IPS-NIHi7 (cell line): ENCODE data around the gene MMP15.
"Not testable (repeated sequence)": the region's sequence is repeated elsewhere in the genome, so short reads cannot be mapped to it uniquely, and the experiment has no call there.

Experiments used
- DNase-seq: peaks from one replicate; pipeline ENCODE4 v3.0.0; 2012; ENCODE audit warnings: mixed read lengths; ENCODE audit errors: extremely low spot score

MMP15 gene

DNA sequence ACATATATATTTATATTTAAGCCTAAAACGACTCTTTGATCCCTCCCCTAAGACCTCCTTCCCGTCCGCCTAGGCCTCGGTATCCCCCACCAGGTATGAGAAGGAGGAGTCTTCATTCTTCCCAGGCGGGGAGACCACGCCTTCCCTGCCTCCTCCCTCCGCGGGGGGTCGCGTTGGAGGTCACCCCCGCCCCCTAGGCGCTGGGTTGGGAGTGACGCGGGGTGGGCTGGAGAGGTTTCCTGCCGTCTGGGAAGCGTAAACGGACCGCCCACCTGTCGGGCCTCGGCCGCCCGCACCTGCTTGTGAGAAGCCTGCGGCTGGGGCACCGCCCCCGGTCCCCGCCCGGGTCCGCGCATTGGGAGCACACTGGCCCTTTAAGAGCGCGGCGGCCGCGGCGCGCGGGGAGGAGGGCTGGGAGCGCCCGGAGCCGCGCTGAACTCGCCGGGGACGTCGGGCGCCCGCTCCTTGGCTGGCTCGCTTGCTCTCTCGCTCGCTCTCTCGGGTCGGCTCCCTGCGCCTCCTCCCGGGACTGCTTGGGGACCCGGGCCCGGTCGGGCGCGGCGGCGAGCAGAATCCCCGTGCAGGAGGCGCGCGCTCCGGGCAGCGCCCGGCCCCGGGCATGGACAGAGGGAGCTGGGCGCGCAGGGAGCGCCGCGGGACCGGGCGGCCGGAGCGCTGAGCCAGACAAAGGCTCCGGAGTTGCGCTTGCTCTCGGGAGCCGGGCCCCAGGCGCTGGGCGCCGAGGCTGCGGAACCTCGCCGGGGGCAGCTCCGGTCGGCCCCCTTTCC lies at the start of gene MMP15:
Gene MMP15, plus strand, starts transcription at position 404 of the 788 bp plus-strand sequence. CDS start 597 bp downstream, outside the sequence.
- peak; percentile 89 for DNase-seq

DNA sequence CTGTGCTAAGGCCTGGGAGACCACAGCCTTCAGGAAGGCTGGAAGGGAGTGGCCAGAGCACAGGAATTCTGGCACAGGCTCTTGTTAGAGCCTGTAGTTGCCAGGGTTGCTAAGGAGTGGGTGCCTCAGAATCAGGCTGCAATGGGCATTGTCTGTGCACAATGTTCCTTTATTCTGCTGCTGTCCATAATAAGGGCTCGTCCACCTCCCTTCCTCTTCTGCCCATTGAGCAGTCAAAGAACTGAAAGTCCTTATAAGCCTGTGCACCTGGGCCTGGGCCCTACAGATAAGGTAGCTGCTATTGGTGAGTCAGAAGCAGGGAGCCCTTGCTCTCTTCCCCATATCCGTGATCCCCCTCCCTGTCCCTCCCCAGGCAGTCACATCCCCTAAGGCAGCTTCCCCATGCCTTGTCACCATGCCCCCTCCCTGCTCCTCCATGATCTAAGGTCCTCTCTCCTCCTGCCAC lies 49.2 kb upstream of the MMP15 start:
- DNase-seq: no peak

DNA sequence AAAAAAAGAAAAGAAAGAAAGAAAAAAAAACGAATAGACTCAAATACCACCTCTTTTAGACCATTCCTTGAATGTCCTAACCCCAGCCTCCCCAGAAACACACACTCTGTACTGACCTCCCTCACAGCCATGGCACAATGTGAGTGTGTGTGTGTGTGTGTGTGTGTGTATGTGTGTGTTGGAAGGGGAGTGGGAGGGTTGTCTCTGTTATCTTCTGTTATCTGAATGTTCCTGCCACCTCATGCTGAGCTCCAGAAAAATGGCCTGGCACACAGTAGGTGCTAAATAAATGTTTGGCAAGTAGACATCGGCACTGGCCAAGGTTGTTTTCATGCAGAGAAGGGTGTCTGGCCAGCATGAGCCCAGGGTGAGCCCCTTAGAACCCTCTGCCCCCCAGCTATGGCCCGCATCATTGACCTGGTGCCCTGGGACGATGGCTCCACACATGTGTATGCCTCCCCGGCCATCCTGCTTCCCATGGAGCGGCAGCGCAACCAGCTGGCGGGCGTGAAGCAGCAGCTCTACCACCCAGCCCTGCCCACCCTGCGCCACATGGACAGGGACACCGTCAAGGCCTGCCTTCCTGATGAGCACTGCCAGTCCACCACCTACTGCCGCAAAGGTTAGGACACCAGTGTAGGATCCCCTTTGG lies 48.0 kb upstream of the MMP15 start:
- peak; percentile 63 for DNase-seq

- not testable (repeated sequence) for DNase-seq
These were observed 47.5 kb upstream of the MMP15 start for GRCh38 chr16:57978070-57978465.

- DNase-seq: no peak
These were observed 46.5 kb upstream of the MMP15 start for GRCh38 chr16:57979006-57979585.

GRCh38 chr16:57981636-57982035 lies 43.9 kb upstream of the MMP15 start:
- no peak for DNase-seq

GRCh38 chr16:57982385-57982784 lies 43.2 kb upstream of the MMP15 start:
- no peak for DNase-seq

DNA sequence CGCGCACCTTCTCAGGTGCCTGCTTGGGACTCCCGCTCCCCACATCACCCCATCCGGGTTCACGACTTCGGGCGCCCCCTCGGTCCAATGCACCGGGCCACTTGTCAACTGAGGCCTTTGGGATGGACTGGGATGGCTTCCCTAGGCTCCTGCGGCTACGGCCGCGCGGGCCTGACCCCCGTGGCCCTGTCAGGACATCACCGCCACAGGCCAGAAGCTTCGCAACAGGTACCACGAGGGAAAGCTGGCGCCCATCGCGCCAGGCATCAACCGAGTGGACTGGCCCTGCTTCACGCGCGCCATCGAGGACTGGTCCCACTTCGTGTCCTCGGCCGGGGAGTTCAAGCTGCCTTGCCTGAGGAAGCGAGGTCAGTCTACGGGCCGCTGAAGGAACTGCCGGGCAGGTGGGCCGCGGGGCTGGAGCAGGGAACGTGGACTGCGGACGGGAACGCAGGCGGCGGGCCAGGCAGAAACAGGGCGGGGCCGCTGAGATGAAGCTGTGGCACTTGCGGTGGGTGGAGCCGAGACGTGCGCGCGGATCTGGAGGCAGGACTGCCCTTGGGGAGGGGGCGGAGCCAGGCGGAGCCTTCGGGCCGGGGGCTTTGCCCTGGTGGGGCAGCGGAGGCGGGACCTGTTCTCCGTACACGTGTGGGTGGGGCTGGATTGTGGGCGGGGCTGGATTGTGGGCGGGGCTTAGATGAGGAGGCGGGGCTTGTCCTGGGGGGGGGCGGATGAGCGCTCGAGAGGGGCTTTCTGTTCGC lies 40.9 kb upstream of the MMP15 start:
- peak; percentile 100 for DNase-seq

- DNase-seq: no peak
These were observed 40.1 kb upstream of the MMP15 start for GRCh38 chr16:57985204-57986181.

DNA sequence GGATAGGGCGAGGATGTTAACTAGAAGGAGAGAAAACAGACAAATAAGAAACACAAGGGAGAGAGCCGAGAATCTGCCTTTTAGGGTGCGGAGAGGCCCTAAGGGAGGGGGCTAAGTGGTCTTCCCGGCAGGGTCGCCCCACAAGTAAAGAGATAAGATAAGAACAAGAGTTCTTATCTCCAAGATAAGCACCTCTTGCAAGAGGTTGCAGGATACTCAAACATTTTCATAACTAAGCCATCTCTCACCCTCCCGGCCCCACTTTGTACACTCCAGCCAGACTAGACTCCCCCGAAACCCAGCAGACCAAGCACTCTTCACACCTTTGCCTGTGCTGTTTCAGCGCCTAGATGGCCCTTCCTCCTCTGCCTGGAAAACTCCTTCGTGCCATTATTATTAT lies 39.4 kb upstream of the MMP15 start:
- DNase-seq: no peak

DNA sequence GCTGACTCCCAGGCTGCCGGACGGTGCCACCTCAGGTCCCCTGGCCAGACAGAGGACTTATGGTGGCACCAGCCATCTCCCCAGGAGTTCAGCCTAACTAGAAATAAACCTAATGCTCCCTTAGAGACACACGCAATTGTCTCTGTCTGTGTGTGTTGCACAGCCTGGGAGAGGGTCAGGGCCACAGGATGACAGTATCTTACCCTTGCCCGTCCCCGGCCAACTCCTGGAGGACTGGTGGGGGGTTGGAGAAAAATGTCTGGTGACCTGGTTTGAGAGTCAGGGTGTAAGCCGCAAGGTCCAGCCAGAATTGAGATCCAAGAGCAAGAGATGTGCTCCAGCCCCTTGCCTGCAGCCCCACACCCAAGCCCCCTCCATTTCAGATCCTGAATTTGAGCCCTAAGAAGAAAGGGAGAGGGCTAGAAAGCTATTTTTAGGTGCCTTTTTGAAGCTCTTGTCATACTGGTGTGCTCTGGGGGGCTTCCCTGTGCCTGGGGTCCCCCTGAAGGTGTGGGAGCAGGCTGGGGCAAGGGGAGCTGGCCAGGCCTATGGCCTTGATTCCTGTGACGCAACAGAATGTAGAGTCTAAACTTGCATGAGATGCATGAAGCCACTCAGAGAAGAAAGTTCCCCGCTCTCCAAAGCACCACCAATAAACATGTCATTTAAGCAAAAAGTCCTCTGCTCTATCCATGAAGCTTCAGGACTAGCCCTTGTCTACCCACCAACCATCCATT lies 37.9 kb upstream of the MMP15 start:
- no peak for DNase-seq

- no peak for DNase-seq
These were observed 36.6 kb upstream of the MMP15 start for GRCh38 chr16:57988929-57989328.

DNA sequence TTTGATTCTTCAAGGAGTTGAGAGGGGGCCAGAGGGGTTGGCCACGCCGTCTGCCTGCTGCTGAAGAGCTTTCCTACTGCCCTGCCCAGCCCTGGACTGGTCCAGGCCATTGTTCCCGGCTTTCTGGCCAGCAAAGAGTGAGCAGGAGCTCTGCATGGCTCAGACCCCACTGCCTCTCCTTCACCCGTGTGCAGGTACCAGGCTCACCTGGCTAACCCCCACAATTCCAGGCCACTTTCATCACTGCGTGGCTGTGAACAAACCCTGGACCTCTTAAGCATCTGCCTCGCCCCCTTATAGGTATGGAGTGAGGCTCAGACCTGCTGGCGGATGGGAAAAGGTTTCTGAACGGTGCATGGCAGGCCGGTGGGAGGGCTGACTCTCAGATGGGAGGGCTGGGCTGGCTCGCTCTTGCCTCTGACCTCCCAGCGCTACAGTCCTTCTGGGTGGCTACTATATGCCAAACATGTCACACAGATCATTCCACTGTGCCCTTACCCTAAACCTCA lies 33.9 kb upstream of the MMP15 start:
- DNase-seq: no peak

- DNase-seq: no peak
These were observed 33.5 kb upstream of the MMP15 start for GRCh38 chr16:57992084-57992483.

- no peak for DNase-seq
These were observed 32.1 kb upstream of the MMP15 start for GRCh38 chr16:57993438-57993837.

DNA sequence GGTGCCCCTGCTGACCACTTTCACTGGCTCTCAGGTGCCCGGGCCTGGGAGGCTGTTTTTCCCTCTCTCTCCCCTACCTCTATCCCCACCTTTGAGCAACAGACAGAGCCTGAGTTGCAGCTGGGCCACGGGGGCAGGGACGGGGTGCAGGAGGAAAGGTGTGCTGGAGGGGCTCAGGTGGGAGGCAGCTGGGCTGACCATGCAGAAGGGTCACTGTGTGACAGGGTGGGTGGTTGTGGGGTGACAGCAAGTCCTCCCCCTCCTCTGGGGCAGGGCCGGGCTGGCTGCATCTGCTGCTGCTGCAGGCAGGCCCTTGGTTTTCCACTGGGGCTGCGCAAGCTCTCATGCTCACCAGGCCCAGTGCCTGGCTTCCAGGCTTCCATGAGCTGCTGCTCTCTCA lies 31.7 kb upstream of the MMP15 start:
- DNase-seq: no peak

DNA sequence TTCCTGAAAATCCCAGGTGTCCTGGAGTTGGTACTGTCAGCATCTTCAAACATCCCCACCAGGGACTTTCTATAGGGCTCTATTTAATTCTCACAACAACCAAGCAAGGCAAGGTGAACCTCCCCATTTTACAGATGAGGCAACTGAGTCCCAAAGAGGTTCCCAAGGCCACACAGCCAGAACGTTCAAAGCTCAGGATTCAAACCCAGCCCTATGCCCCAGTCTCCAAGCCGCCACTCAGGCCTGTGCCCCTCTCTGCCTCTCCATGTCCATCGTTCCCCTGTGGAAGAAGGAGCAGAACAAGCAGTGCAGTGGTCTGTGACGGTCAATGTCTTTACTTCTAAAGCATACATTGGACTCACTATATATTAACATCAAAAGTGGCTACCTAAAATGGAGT lies 31.2 kb upstream of the MMP15 start:
- no peak for DNase-seq

DNA sequence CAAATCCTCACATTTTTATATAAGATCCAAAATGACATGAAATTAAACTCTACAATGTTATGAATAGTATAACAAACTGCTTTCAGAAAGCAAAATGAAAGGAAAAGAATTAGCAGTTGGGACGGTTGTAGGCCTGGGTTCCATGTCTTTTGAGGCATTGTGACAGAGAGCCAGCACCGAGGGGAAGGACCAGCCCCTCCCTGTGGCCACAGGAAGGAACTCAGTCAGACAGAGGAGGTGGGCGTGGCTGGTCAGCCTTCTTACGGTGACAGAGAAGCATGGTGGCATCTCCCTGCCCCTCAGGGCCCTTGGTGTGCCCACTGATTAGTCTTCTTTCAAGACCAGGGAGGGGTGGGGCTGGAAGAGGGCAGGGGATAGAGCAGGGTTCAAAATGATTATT lies 30.8 kb upstream of the MMP15 start:
- DNase-seq: peak; percentile 52

DNA sequence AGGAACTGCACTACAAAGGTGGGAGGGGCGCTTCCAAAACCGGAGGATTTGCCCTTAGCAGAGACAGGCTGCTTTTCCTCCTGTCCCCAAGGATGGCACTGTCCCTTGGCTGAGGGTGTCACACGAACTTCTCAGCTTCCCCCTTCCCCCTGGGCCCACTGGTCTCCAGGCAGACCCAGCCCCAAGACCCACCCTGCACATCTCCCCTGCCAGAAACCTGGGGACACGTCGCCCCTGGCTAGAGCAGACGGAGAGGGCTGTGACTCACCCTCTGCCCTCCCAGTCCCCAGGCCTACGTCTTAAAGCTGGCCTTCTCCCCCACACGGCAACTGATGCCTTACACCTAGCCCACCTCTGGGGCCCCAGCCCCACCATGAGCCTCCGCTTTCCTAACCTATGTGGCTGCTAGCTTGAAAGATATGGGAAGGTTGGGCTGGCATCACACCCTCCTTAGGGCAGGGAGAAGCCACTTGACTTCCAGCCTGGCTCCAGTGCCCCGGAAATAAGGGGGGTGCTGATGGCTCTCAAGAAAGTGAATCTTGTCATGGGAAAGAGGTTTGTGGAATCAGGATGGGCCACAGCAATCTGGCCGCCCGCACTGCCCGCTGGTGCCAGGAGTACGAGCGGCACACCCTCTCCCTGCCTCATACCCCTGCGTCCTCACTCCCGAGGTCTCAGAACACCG lies 29.7 kb upstream of the MMP15 start:
- no peak for DNase-seq
